Measurements from ENCODE around the gene DSTYK.

DNA sequence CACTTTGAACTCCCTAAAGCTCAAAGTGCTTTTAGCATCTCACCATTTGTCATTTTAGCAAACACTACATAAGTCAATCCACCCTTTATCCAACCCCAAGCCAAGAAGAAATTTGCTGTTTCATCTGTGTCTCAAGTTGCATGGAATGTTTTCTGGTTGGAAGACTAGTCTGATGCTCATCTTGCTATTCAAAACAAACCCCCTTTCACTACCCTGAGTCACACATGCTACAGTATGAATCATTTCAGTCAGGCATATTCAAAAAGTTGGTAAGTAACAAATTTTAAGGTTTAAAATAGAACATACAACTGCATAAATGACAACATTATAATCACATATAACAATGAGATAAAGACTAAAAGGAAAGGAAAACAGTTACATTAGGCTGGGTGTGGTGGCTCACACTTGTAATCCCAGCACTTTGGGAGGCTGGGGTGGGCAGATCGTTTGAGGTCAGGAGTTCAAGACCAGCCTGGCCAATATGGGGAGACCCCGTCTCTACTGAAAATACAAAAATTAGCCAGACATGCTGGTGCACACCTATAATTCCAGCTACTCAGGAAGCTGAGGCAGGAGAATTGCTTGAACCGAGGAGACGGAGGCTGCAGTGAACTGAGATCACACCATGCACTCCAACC lies 38.7 kb downstream of the DSTYK start:
- TF ChIP-seq, protein P1, sequence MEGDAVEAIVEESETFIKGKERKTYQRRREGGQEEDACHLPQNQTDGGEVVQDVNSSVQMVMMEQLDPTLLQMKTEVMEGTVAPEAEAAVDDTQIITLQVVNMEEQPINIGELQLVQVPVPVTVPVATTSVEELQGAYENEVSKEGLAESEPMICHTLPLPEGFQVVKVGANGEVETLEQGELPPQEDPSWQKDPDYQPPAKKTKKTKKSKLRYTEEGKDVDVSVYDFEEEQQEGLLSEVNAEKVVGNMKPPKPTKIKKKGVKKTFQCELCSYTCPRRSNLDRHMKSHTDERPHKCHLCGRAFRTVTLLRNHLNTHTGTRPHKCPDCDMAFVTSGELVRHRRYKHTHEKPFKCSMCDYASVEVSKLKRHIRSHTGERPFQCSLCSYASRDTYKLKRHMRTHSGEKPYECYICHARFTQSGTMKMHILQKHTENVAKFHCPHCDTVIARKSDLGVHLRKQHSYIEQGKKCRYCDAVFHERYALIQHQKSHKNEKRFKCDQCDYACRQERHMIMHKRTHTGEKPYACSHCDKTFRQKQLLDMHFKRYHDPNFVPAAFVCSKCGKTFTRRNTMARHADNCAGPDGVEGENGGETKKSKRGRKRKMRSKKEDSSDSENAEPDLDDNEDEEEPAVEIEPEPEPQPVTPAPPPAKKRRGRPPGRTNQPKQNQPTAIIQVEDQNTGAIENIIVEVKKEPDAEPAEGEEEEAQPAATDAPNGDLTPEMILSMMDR (IDR thresholded peaks at IDR 0.05): no peak
- TF ChIP-seq POLR2AphosphoS5 (IDR thresholded peaks at IDR 0.05): no peak
- TF ChIP-seq POLR2A (IDR thresholded peaks at IDR 0.05): no peak
- no peak for TF ChIP-seq EP300 (IDR thresholded peaks at IDR 0.05; ENCODE audit: low read depth)
